Pulmonary artery endothelial cell (primary cell): ENCODE results near the gene UCK2. TPM values are rescaled to one million over a fixed set of nuclear protein-coding genes. Genes with fewer than 3 reads are reported as not detected.

ENCODE experiments used
- DNase-seq: peaks from one replicate; pipeline ENCODE4 v3.0.0-alpha.2; 2011; ENCODE audit warnings: low read depth, low spot score
- total RNA-seq: library from RNA; depleted of rRNA; stranded (reverse); fragments of >200 nt; gene quantifications from 2 replicates; pipeline ENCODE4 v1.2.3, GENCODE V29; 2014

Gene UCK2
- total RNA-seq, 1 donor from 2014 or later, result 138 TPM

DNA sequence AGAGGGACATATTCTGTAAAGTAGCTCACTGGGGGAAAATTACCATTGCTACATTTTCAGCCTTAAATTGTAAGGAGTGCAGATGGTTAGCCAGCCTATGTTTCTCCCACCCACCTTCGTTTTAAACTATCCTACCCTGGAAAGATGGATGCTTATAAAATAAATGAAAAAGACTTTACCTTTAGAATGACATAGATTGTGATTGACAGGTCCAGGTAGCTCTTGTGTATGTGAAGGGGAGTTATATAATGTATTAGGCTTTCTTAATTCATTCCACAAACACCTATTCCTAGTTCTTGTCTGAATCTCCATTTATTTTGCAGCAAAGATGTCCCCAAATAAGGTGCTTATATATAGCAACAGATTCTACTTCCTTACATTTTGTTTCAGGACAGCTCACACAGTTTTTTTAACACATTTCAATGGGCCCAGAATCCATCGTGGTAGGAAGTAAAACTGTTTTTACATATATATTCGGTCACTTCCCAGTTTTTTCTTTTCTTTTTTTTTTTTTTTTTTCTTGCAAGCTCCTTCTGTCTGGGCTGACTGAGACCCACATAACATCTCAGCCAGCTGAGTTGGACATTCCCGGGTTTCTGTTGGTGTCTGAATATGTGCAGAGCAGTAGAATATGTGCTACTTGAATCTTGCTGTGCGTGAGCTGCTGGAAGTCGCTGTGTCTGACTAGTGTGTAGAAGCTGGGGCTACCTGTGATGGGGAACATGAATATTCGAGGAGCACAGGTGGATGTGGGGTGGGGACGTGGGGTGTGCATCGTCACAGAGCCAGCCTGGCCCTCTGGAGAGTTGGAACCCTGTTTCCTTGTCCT, 27.8 kb downstream of the UCK2 start:
- no peak for DNase-seq

DNA sequence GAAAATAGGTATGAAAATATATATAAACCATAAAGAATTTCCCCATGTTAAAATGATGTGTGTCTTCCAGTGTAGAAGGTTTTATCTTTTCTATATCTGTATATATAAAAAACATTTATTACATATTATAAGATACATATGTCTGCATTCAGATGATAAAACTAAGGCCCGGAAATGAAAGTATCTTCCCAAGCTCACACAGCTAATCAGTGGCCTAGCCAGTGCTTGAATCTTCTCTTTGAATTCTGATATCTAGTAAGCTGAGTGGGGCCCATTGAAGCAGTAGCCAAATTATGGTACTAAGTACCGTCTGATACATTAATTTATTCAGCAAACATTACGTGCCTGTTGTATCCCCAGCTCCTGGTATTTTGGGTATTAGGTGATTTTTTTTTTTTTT, 28.6 kb downstream of the UCK2 start:
- no peak for DNase-seq

DNA sequence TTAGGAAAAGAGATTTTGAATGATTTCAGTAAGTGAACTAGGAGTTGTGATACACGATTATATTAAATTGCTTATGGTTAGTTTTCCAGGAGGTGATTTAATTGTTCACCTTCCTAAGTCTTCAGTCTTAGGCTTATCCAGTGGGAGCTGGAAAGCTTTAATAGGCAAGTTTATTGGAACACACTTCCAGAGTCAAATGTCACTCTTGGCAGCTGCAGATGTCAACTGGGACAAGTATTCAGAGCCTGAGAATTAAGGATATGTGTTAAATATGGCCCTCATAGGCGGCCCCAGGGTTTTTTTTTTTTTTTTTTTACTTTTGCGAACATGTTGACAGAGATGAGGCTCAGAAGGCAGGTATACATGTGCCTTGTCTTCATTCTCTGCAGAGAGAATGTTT, 29.2 kb downstream of the UCK2 start:
- DNase-seq, result no peak

DNA sequence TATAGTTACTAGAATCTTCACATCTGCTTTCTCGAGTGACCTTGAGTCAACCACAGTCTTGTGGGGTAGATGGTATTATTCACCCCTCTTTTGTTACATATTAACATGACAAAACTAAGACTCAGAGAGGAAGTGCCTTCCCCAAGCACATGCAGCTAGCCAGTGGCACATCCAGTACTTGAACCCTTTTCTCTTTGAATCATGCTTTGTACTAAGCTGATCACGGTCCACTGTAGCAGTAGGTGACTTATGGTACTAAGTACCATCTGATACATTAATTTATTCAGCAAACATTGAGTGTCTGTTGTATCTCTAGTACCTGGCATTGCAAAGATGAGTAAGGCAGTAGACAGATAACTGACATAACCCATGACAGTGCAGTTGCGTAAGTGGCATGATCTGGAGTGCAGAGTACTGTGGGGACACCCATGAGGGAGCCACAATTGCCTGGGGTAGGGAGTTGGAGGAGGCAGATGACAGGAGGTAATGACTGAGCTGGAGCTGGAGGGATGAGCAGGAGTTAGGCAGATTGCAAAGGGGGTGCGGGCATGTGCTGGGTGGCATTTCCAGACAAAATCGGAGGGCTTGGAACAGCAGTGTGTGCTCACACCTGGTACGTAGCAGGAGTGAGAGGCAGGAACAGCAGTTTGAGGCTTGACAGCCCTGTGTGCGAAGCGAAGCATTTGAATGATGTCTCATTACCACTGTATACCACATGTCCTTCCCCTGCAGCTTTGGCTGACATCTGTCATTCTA, 29.8 kb downstream of the UCK2 start:
- DNase-seq, result no peak

DNA sequence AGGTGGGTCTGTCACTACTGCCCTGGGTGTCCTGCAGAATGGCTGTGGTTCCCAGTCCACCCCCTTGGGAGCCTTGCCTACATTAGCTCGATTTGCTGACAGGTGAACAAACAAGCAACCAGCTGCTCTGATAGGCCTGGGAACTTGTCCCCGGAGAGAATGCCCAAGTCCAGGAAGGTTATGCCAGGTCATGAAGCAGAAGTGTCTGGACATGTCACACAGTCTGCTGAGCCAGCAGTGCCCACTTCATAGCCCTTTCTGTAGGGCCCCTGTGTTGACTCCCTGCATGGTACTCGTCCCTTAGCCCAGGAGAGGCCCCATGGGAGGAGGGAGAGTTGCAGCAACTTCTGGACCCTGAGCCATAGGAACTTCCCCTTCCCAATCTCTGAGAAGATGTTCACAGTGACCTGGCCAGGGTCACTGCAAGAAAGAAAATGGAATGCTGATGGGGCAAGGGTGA, 31.0 kb downstream of the UCK2 start:
- DNase-seq, result no peak

DNA sequence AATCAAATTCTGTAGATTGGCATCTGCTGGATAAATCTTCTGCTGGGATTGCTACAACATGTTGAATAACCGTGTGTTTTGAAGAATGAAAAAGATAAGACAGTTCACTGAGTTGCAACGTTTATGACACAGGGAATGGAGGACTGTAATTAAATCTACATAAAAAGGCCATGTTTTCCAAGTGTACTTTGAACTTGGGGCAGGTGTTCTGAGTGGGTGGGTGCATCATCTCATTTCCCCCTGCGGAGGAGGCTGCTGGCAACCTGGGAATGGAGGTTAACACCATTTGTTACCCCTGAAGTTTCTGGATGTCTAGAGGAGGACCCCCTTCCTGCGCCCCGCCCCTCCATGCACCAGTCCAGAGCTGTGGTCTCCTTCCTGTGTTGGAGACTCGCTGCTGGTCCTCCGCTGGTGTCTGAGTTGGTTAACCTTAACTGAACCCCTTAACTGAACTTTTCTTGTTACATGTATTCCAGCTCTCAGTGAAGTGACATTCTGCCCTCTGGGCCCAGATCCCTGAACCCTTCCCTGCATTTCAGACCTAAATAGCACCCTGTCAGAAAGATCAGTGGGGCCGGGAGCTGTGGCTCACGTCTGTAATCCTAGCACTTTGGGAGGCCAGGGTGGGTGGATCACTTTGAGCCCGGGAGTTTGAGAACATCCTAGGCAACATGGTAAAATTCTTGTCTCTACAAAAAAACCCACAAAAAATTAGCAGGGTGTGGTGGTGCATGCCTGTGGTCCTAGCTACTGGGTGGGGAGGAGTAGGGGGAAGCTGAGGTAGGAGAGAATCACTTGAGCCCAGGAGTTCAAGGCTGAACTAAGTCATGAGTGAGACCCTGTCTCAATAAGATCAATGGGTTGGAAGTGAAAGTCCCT, 31.8 kb downstream of the UCK2 start:
- DNase-seq, result no peak

DNA sequence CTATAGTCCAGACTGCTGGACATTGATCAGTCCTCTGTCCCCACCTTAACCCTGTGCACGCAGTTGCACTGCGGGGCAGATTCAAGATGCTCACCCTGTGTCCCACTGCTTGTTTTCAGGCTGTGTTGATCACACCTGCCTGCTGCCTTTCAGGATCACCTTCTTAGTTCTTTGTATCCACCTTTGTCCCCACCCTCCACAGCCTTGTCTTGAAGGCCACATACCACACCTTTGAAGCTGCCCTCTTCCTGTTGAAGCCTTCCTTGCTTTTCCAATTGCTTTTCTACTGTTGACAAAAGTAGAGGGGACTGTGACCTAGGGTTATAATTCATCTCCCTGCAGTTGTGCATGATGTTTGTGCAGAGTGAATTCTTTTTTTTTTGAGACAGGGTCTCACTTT, 32.7 kb downstream of the UCK2 start:
- no peak for DNase-seq

DNA sequence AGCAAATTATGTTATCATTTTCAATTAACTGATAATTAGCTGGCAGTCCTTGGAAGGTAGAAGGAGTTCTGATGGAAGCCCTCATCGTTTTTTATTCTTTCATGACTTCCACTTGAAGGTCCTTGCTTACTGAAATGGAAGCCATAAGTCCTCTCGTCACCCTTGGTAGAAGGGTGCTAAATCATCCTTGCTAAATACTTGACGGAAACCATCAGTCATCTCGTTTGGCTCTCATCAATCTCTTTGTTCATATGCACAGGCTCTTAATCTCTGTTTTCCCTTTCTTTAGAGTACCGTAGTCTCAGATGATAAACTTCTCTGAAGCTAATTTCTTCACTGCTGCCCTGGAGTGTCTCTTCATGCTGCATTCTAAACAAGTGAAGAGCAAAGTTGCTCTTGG, 34.5 kb downstream of the UCK2 start:
- no peak for DNase-seq

DNA sequence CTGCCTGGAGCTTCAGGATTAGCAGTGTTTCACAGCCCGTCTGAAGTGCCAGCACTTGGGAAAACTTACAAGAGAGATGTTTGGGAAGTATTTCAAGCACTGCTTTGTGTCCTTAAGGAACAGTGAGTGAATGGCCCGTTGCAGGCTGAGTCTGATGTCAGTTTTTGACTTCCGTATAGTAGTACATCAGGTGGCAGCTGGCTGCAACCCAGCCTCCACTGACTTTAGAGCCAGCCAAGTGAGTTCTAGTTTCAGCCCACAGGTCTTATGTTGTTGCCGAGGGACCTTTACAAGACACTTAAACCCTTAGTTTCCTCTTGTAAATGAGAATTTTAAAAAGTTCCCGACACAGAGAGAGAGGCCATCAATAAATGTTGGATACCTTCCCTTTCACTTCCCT, 35.0 kb downstream of the UCK2 start:
- DNase-seq, result no peak

DNA sequence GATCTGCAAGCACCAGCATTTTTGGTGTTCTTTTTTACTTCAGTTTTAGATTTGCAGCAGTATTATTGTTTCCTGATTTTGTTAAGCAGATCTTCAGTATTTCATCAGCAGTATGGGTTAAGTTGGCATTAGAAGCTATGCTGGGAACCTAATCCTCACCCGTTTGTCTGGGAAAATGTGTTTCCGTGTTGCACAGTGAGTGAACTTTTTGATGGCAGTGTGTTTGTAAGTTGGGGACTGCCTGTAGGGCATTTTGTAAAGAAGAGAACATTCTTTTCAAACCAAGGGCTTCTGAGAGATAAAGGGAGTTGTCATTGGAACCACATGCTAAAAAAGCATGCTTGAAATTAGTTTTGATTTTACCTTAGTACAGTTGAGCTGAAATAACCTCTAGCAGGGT, 35.9 kb downstream of the UCK2 start:
- no peak for DNase-seq

DNA sequence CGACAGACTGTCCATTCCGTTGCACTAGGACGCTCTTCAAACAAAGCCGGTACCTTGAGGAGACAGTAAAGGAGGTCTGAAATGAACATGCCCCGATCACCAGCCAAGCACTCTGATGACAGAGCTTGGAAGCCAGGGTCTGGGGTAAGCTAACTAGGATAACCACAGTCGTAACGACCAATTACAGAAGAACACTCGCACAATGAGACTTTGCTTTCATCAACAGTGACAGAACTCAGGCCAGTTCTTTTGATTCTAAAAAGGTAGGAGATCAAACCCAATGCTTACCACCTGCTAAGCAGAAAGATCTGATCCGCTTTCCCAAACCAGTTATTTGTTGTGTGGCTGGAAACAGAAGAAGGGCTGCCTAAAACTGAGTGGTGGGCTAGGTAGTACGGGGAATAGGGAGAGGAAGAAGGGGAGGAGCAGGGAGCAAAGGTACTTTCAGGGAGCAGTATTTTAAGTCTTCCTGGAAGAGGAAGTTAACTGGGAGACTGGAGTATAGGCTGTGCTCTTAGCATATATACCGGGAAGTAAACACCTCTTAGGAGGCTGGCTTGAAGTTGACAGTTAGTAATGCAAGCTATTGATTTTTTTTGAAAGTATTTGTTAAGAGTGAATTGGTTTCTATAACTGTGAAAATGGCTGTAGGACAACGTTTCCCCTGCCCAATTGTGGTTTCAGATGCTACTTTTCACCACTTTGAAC, 38.4 kb downstream of the UCK2 start:
- DNase-seq, result no peak

DNA sequence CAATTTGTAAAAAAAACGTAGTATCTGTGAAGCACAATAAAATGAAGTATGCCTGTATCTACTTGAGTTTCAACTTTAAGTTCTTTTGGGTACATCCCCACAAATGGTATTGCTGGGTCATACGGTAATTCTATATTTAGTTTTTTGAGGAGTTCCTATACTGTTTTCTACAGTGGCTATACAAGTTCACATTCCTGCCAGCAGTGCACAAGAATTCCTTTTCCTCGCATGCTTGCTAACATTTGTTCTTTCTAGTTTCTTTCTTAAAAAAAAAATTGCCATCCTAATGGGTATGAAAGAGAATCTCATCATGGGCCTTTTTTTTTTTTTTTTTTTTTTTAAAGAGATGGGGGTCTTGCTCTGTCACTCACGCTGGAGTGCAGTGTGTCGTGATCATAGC, 41.9 kb downstream of the UCK2 start:
- DNase-seq, result no peak

DNA sequence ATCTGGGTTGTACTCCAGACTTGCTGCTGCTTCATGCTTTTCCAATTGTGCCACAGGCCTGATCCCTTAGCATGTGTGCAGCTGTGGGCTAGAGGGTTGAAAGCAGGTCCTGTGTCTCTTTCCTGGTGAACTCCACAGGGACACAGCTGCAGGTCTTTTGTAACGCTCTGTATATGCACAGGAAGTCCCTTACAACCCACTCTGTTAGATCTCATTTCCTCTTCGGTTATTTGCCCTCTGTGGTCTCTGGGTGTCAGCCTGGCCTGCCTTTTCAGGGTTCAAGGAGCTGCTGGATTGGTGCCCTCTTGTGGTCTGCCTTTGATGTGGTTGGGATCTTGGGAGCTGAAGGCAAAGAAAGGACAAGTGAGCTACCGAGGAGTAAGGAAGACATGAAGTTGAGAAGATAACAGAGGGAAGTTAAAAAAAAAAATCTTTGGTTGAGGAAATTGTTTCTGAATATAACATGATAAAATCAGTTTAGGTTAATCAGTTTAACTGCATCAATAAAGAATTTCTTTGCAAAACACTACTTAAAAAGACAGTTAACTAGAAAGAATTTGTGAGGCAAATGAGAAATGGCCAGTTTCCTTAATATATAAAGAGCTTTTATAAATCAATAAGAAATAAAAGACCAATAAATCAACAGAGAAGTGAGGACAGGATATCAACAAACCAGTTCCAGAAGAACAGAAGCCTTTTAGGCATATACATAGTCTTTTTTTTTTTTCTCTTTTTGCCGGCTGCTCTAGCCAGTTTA, 44.1 kb downstream of the UCK2 start:
- no peak for DNase-seq

DNA sequence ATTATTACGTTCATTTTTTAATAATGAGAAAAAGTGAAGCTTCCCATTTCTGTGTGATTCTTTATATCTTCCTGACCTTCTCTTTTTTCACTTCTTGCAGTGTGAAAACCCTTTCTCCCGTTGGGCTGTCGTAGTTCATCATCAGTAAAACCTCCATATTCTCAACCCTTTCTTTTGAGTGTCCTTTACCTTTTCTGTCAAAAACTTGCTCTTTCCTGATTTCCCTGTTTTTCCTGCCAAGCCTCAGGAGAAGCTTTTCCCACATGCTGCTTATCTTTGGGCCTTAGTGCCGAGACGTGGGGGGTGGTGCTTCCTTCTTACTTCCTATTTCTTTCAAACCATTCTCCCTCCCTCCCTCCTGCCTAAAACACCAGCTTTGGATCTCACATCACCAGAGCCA, 46.1 kb downstream of the UCK2 start:
- no peak for DNase-seq

DNA sequence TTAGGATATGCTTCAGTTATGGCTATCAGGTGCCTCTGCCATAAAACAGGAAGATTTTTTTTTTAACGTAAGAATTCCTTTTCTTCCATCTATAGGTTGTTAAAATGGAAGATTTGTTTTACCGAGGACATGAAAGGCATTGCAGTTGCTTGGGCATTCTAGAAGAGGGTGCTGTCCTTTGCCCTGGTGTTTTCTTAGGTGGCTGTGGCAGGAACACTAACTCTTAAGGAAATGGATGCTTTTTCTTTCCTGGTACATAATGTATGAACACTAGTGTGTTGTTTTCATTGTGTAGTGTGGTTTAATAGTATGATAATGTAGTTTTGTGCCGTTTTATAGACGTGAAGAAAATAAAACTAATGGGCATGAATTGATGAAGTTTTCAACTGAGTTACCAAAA, 47.2 kb downstream of the UCK2 start:
- no peak for DNase-seq

DNA sequence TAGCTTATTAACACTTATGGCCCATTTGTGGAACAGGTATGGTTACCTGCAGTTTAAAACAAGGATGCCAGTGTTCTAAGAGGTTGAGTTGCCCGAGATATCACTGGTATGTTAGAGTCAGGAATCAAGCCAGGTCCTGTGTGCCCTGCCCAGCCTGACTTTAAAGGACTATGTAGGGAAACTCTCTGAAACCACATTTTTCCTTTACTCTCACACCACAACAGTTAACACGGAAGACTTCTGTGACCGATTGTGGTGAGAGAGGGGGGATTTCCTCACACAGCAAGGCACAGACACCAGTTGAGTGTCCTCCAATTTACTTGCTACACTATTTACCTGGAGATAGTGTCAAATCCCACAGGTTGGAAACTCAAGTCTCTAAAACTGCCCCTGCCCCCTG, 47.8 kb downstream of the UCK2 start:
- DNase-seq, result no peak

DNA sequence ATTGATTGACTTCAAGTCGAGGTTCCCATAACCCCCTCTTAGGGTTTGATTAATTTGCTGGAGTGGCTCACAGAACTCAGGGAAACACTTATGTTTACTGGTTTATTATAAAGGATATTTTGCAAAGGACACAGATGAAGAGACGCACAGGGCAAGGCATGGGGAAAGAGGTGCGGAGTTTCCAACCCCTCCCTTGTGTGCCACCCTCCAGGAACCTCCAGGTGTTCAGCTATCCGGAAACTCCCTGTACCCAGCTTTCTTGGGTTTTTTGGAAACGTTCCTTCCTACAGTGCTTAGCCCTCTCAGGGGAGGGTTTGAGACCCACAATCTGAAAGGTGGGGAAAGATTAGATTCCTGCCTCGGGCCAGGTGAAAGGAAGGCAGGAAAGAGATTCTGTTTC, 48.2 kb downstream of the UCK2 start:
- no peak for DNase-seq

DNA sequence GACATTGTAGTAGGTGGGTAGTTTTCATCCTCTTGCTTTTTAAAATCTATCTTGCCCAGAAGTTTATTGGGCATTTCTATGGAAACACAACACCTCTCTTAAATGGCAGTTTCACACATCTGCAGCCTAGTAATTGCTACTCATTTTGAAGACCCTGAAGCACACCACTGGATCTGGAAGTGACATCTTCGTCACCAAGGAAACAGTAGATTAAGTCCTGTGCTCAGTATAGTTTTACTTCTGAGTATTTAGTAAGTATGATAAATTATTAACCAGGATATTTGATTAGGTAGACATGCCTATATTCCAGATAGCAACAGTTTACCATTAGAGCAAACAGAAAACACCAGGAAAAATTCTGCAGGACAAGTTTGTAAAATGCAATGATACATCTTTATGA, 48.7 kb downstream of the UCK2 start:
- DNase-seq, result no peak

DNA sequence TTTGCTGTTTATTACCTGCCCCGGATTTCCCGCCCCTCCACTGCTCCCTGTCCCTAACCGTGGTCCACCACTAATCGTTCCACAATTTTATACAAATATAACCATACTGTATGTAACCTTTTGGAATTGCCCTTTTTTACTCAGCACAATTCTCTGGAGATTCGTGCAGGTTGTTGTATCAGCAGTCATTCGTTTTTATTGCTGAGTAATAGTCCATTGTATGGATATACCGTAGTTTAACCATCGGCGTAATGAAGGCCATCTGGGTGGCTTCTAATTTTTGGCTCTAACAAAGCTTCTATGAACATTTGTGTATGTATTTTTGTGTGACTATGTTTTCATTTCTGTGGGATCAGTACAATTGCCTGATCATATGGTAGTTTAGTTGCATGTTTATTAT, 50.0 kb downstream of the UCK2 start:
- no peak for DNase-seq

DNA sequence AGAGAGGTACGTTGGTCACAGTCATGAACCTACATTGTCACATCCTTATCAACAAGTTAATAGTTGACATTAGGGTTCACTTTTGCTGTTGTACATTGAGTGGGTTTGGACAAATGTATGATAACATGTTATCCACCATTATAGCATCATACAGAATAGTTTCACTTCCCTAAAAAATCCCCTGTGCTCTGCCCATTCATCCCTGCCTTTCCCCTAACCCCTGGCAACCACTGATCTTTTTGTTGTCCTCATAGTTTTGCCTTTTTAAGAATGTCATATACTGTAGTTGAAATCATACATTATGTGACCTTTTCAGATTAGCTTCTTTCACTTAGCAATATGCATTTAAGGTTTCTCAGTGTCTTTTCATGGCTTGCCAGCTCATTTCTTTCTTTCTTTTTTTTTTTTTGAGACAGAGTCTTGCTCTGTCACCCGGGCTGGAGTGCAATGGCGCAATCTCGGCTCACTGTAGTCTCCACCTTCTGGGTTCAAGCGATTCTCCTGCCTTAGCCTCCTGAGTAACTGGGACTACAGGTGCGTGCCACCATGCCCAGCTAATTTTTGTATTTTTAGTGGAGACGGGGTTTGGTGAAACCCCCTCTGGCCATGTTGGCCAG, 50.6 kb downstream of the UCK2 start:
- no peak for DNase-seq
